Stimulated activated CD8-positive, alpha-beta memory T cell treated with anti-CD3 and anti-CD28 coated beads, Interleukin-12 subunit alpha, Interleukin-12 subunit beta, amount 100 ng/mL, for 1 hour (primary cell): Measurements from ENCODE around the gene MINAR2.
A peak's percentile ranks its signal among the peaks of the same experiment; 100 is the strongest.

ENCODE experiments used
- DNase-seq: peaks from one replicate; pipeline ENCODE4 v3.0.0-alpha.2; 2020; ENCODE audit warnings: low read depth

The MINAR2 gene

GRCh38 chr5:129771058-129771838 lies 23.4 kb downstream of the MINAR2 start:
- DNase-seq, result peak; percentile 8

- no peak for DNase-seq
These were observed 25.5 kb downstream of the MINAR2 start for GRCh38 chr5:129773376-129773775.

DNA sequence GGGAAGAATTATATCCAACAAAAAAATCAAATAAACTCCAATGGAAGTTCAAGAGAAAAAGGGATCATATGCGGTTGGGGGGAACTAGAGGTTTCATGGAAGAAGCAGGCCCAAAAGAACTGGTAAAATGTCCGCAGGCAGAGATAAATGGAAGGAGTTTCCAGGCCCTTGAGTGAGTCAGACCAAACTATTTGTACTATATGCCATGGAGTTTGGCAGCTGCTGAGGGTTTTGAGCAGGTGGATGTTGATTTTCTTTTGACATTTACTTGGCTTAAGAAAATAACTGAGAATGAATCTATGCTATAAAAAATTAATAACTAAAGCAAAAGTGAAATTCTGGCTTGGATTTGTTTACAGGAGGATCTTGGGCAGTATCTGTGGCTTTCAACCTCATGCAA lies 33.7 kb downstream of the MINAR2 start:
- DNase-seq, result no peak

- DNase-seq, result no peak
These were observed 55.5 kb downstream of the MINAR2 start for GRCh38 chr5:129803403-129803802.

DNA sequence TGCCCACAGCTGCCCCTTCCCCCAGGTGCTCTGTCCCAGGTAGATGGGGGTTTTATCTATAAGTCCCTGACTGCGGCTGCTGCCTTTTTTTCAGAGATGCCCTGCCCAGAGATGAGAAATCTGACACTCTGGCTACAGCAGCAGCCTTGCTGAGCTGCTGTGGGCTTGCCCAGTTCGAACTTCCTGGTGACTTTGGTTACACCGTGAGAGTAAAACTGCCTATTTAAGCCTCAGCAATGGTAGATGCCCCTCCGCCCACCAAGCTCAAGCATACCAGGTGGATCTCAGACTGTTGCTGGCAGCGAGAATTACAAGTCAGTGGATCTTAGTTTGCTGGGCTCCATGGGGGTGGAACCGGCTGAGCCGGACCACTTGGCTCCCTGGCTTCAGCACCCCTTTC lies 56.8 kb downstream of the MINAR2 start:
- DNase-seq, result no peak

DNA sequence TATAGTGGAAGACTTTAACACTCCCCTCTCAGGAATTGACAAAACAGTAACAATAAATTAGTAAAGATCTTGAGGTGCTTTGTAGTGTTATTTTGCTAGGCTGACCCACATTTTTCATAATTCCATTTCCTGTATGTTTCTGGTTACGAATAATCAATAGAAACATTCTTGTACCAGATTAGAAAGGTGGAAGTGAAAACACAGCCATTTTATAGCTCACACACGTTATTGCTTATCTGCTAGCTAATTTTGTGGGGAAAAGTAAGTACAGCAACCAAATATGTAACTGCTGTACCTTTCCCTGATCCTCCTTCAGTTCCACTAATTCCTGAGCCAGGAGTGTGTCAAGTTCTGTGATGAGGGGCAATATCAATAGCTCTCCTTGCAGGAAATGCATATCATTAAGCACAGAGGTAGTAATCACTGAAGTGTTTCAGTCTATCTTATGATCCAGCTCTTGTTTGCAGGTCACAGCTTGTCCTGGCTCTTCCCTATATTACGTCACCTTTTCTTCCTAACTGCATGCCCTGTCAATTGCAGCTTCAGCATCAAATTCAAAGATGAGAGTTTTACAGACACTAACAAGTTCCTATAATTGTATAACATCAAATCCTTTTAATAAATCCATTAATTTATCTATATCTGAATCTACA lies 59.4 kb downstream of the MINAR2 start:
- no peak for DNase-seq
